ENCODE data around the gene DRAM1.
"Not testable (repeated sequence)": the region's sequence is repeated elsewhere in the genome, so short reads cannot be mapped to it uniquely, and the experiment has no call there.

Gene DRAM1

DNA sequence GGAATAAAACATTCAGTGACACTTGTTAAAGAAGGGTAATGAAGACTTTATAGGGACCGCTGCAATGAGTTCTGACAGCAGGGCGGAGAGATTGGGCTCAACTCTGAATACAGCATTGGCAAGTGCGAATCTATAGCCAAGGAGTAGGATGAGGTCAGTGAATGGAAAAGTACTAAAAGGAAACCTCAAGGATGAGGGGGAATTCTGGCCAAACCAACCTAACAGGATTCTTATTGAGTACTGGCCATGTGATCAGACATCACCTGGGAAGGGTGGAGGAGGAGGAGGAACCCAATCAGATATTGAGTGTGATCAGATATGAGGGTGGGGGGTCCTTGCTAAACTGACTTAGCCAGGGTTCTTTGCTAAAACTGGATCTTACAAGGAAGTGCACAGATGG, 31.0 kb downstream of the DRAM1 start:
- DNase-seq = no peak

DNA sequence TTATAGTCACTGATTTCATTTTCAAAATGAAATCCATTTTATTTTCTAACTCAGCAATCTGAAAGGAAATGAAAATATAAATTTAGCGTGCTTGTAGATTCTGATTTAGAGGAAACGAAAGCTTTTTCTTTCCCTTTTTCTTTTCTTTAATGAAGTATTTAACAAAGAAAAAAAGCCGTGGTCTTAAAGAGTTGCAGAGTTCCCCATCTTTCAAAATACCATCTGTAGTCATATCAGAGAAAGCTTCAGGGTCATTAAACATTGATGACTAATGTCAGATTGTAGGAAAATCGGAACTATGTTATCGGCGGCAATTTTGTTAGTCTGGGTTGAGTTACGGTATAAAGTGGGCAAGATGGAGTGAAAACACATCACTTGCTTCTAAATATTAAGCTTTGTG, 32.3 kb downstream of the DRAM1 start:
- no peak for DNase-seq

DNA sequence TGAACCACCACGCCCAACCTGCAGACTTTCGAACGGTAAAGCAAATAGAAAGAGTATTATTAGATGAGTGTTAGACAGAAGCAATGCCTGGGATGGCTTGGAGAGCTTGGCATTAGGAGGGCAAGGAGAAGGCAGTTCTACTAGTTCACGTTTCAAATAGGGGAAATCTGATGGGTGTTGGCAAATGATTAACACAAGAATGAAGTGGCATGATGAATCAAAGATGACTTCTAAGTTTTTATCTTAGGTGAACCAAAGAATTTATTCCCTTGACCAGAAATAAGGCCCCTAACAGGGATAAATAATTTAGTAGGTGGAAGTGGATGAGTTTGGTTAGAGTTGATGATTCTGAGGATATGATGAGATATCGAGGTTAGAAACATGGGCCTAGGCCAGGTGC, 38.5 kb downstream of the DRAM1 start:
- DNase-seq = no peak

DNA sequence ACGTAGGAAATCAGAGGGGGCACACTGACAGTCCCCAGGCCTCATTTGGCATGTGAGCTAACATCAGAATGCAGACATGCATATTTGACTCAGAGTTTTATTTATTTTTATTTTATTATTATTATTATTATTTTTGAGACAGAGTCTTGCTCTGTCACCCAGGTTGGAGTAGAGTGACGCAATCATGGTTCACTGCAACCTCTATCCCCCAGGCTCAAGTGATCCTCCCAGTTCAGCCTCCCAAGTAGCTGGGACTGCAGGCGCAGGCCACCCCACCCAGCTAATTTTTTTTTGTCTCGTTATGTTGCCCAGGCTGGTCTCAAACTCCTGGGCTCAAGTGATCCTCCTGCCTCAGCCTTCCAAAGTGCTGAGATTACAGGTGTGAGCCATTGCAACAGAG, 41.4 kb downstream of the DRAM1 start:
- not testable (repeated sequence) for DNase-seq

DNA sequence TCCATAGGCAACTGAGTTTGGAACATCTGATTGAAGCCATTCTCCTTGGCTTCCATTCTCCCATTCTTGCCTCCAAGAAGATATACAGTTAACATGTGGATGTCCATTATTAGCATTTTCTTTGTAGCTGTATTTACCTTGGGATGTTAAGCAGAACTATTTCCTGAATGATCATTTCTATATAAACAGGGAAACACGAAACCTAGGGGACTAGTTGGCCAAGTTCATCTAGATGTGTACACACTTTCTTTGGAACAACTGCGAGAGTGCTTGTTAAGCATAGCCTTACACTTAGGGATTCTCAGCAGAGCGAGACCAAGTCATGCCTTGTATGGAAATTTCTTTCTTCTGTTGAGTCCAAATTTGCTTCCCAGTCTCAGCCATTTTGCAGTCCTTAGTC, 42.1 kb downstream of the DRAM1 start:
- no peak for DNase-seq

DNA sequence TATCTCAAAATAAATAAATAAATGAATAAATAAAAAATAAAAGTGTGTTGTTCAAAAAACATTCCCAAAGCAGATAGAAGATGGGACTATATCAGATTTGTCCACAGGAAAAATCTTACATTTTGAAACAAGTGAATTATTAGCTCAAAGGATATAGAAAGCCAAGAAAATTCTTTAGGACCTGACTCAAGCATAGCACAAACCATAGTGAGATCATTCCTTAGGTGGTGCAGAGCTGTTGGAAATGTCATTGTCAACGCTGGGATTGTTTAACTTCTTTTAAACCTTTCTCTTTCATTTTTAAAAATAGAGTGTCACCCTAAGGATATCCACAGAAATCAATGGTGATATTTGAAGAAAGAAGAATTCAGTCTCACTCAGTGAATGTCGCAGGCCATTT, 43.5 kb downstream of the DRAM1 start:
- no peak for DNase-seq

DNA sequence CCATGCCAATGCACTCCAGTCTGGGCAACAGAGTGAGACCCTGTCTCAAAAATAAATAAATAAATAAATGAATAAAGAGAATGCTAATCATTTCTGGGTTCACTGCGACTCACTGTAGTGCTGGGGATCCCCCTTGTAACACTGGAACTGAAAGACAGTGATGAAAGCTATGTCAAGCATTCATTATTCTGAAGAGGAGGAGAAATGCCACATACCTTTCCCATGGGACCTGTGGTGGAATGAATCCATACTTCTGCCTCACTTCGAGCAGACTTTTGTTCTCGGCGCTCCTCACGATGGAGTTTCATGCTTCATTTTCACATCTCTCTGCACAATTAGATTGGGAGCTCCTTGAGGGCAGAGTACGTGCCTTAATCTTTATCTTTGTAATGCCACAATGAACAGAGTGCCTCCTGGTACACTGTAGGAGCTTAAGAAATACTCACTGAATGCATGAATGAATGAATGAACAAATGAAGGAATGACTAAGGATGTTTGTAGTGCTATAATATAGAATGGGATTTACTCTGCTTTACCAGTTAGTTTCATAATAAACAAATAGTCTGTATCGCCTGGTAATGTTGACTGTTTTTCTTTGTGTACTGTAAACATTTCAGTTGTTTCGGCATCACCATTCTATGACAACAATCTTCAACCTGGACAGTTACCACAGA, 45.8 kb downstream of the DRAM1 start:
- no peak for DNase-seq

DNA sequence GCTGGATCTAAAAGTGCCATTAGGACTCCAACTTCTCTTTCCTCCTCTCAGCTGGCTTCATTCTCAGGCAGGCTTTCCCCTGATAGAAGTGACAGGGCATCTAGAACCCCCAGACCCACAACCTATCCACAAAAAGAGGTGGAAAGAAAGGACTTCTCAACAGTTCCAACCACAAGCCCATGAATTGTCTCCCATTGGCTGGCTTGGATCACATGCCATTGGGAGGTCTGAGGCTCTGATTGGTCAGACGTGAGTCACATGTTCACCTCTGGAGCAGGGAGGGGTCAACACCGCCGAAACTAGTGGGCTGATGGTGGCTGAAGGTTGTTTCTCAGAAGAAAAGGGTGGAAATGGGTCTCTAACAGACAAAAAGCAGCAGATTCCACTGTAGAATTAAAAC, 47.2 kb downstream of the DRAM1 start:
- peak; percentile 38 for DNase-seq

DNA sequence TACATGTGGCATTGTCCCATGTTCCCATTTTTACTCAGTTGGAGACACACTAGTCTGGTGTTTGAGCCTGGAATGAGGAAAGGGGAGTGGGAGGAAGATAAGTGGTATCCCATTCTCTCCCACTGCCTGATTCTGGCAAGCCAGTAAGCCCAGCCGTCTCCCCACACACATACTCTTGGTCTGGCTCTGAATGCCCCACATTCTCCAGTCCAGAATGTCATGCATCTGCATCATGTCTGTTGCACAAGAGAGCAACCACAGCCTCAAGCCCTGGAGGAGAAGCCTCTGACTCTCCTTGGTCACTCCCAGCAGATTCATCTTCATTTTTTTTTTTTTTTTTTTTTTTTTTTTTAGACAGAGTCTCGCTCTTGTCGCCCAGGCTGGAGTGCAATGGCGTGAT, 48.0 kb downstream of the DRAM1 start:
- peak; percentile 97 for DNase-seq

DNA sequence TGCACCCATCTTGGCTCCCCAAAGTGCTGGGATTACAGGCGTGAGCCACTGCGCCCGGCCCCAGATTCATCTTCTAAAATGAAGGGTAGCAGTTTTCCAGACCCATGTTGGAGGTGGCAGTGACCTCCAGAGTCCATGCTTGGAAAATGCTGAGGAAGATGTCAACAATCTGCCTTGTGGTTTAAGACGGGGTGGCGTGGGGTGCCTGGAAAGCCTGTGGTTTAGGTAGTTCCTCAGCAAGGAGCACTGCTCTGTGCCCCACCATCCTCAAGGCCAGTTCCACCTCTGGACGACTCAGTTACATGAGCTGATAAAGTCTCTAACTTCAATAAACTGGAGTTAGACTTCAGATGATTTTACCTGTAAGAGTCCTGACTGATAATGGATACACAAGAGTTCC, 48.6 kb downstream of the DRAM1 start:
- peak; percentile 51 for DNase-seq

DNA sequence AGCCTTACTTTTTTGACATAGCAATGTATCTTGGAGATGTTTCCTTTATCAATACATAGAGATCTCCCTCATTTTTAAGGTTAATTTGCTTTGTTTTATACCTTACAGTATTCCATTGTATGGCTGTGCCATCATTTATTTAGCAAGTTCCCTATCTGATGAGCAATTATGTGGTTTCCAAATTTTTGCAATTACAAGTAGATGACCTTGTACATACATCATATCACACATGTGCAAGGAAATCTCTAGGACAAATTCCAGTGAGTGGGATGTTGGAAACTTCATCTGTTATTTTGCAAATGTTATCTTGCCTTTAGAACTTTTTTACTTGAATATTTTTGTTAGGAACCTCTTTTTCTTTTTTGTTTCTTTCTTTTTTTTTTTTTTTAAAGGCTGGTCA, 49.7 kb downstream of the DRAM1 start:
- DNase-seq = peak; percentile 56

DNA sequence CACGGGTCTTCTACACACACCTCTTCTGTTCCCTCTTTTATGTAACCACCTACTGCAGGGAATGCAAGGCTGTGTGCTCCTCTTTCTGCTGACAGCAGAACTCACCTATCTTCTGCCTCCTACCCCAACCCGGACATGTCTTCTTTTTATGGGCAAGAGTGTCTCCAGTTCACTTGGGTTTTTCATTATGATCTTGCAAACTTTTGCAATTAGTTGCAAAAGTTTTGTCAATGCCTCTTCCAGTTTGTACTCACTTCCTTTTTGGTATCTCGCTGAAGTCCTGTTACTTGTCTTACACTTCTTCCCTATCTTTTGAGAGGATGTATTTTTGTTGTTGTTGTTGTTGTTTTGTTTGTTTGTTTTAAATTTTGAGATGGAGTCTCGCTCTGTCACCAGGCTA, 50.6 kb downstream of the DRAM1 start:
- DNase-seq = no peak

DNA sequence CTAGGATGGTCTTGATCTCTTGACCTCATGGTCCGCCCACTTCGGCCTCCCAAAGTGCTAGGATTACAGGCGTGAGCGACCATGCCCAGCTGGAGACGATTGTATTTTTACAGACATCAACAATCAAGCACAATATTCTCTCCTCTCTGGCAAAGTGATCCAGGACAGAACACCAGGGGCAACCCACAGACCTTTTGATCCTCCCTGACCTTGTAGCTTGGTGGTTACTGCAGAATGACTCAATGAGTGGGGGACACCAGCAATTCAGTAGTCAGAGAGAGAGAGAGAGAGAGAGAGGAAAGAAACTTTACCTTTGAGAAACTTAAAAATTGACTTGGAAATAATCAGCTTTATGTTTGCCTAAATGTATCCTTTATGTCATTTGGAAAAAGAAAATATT, 51.2 kb downstream of the DRAM1 start:
- DNase-seq = no peak

DNA sequence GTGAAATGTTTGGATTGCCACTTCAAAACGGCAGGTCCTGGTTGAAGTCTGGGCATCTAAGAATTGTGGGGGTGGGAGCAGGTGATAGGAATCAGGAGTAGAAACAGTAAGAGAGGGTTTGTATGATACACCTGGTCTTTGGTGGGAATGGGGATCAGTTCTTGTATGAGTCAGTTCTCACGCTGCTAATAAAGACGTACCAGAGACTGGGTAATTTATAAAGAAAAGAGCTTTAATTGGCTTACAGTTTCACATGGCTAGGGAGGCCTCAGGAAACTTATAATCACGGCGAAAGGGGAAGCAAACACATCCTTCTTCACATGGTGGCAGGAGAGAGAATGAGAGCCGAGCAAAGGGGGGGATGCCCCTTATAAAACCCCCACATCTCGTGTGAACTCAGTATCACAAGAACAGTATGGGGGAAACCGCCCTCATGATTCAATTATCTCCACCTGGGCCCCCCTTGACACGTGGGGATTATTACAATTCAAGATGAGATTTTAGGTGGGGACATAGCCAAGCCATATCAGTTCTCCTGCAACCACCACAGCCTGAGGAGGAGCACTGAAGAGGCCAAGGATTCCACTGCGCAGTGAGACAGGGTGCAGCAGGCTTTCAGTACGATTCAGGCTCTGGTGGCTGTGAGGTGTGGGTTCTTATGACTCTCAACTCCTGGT, 52.1 kb downstream of the DRAM1 start:
- DNase-seq = no peak

DNA sequence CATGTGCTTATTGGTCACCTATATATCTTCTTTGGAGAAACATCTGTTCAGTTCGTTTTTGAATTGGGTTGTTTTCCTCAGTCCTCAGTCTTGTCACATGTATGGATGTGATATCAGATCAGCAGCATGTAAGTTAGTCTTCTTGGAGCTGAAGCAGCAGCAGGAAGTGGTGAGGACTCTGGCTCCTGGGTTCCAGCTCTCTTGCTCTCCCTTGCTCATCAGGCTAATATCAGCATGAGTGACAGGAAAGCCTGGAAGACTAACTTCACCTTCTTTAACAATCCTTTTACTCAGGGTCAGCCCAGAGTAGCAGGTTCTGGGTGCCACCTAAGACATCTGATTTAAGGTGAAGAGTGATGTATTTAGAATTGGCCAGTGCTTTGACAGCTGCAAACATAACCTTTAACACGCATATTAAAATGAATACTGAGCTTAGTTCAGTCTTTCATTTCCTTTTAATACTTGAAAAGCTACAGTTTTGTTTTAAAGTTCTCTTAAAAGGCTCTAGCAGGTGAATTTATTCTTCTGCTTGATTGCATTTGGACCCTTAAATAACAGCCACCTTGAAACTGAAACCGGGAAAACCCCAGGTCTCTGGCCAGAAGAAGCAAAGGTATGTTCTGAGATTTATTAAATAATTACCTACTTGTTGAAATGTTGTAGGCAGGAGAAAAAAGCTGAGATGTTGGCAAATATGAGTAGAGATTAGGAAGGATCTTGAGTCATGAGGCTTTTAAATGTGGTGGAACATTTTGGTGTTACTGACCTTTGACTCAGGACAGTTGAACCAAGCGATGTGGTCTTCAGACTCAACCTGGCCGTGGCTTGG, 54.3 kb downstream of the DRAM1 start:
- no peak for DNase-seq

DNA sequence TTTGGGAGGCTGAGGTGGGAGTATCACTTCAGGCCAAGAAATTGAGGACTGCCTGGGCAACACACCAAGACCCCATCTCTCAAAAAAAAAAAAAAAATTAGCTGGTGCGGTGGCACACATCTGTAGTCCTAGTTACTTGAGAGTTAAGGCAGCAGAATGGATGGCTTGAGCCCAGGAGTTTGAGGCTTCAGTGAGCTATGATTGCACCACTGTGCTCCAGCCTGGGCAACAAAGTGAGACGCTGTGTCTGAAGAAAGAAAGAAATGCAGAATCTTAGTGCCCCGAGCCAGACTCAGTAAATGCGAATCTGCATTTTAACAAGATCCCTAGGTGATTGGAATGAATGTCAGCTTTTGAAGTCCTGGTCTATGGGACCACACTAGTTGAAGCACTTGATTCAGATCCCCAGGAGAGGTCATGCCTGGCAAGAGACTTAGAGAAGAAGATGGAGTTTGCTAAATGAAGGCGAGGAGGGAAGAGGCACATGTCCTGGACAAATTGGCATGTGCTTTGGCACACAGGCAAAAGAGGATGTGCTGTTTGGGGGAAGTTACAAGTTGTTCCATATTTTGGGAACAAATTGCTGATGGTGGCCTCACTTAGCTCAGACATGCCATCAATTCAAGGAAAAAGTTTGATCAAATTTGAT, 56.6 kb downstream of the DRAM1 start:
- DNase-seq = no peak

DNA sequence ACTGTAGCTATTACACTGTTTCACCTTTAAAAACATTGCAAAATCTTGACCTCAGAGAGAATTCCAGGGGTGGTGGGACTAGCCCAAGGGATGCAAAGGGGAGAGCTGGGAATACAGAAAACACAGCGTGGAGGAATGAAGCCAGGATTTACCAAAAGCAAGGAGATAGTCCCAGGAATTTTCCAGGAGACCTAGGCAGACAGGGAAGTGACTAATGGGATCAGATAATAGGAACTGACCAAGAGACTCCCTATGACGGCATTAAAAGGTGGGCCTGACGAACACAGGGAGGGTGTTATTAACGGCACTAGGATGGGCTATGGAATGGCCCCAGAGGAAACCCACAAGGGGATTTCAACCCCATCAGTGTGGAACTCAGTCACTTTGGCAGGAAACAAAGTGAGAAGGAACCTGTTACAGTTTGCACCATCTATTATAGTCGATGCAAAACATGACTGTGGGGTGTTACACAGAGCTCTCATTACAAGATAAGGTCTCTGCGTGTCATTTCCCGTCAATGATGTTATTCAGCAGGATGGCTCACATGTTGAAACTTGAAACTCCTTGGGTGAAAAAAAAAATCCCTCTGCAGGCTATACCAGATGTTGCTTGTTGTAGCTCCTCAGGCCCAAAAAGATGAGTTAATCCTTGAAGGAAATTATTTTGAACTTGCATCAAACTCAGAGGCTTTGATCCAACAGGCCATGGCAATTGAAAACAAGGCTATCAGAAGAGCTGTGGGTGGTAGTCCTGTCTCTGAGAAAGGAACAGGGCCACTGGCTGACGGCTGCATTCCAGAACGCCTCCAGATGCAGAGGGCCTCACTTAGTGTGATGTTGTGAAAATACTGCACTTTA, 58.7 kb downstream of the DRAM1 start:
- peak; percentile 95 for DNase-seq

DNA sequence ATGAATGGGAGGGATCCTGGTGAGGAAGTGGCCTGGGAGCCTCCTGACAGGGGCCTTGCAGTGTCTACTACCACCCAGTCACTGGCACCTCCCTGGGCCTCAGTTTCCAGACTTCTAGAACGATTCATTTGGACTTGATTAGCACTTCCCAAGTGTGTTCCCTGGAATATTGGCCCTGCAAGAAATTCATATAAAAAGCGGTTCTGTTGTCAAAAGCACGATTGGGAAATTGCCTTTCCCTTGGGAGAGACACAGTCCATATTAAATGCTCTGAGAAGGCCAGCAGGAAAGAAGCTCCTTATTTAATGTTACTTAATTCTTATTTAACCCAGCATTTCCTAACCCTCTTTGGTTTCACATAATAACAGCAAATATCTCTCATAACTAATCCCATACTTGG, 61.9 kb downstream of the DRAM1 start:
- no peak for DNase-seq

DNA sequence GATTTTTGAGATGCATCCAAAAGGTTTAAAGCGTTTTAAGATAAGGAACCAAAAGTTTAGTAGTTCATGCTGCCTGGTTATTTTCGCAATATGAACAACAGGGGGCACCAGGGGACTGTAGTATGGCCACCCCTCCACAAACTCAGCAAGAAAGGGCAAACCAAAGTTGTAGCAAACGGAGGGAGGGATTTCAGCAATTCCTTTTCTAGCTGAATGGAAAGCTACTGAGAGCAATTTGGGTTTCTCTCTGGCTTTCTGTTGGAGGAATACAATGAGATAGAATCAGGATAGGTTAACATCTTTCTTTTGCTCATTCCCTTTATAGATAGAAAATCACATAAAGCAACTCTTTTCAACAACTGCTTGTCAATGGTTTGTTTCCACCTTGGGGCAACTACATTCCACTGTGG, 62.5 kb downstream of the DRAM1 start:
- DNase-seq = peak; percentile 73

DNA sequence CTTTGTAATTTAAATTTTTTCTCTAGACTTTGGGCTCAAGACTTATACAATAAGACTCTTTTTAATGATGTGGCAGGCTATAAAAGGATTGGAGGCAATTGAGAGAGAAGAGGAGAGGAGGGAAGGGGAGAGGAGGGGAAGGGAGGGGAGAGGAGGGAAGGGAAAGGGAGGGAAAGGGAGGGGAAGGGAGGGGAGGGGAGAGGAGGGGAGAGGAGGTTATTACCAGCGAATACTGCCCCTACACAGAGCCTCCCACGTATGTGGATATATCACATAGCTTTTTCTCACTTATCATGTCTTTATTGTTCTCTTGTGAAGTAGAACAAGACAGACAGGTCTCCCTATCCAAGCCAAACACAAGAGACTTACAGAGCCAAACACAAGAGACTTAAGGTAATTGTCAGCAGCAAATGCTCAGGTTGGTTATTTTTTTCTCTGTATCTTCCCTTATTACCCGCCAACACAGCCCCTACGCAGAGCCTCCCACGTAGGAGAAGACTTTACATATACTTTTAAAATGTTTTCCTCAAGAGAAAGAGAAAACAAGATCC, 63.1 kb downstream of the DRAM1 start:
- no peak for DNase-seq

DNA sequence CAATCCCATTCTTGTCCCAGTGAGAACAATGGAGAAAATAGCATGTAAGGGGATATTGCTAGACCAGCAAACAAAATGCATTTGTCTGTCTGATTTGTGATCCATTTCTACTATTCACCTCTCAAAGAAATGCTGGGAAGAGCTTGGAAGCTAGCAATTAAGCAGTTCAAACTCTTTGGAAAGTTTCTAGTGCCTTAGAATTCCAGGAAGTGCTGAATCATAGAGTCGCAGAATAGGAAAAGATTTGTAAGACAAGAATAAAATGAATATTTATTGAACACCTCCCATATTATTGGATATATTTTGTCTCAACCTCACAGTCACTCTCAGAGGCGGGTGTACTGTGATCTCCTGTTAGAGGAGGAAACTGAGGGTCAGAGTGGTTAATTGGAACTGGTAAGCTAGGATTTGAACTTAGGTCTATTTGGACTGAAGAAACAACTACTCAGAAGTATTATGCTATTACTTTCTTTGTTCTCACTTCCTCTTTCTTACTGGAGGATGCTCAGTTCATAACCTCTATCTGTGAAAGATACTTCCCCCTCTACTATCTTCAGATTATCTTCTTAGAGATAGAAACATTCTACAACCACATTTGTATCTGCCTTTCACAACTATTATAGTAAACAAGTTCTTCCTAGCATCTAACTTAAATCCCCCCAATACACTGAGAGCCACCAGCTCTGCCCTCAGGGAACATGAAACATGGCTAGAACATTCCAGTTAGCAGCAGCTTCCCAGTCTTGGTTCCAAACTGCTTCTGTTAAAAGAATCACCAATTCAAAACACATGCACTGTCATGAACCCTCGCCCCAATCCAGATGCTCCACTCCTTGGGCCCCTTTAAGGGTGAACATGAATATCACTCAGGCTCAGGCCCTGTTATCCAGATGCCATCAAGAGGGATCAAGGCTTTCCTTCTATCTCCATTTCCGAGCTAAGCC, 64.2 kb downstream of the DRAM1 start:
- DNase-seq = no peak
